ENCODE data around the gene HOXB6.

GRCh38 chr17:48594538-48595277, 10.1 kb downstream of the HOXB6 start:
- TF ChIP-seq POLR2A (IDR thresholded peaks at IDR 0.05) = no peak
- TF ChIP-seq CTCF (IDR thresholded peaks at IDR 0.05) = no peak
